GM19351 (cell line): ENCODE results near the gene IFITM1.
"Not testable (repeated sequence)": the region's sequence is repeated elsewhere in the genome, so short reads cannot be mapped to it uniquely, and the experiment has no call there.

Experiments
- ATAC-seq: cut with Tn5 transposase; IDR thresholded peaks from one replicate; pipeline ENCODE4 v1.9.1; 2021; ENCODE audit warnings: mild to moderate bottlenecking, moderate library complexity; ENCODE audit not compliant: unreplicated experiment

IFITM1 gene

GRCh38 chr11:362642-363442, 49.0 kb downstream of the IFITM1 start:
- no peak for ATAC-seq

DNA sequence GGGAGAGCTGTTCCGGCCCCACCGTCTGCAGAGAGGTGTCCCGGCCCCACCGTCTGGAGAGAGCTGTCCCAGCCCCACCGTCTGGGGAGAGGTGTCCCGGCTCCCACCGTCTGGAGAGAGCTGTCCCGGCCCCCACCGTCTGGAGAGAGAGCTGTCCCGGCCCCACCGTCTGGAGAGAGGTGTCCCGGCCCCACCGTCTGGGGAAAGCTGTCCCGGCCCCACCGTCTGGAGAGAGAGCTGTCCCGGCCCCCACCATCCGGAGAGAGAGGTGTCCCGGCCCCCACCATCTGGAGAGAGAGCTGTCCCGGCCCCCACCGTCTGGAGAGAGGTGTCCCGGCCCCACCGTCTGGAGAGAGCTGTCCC, 49.6 kb downstream of the IFITM1 start:
- ATAC-seq, result not testable (repeated sequence)

- ATAC-seq, result no peak
These were observed 50.3 kb downstream of the IFITM1 start for GRCh38 chr11:363948-364761.
